Erythroblast (primary cell): ENCODE measurements around the gene KIDINS220.

ENCODE experiments used
- GATA1 ChIP-seq: IDR thresholded peaks from 2 replicates; pipeline ENCODE4 v1.6.1; 2011; ENCODE audit warnings: low read depth, mild to moderate bottlenecking, control low read depth, low read length, moderate library complexity
- POLR2A ChIP-seq: IDR thresholded peaks from 2 replicates; pipeline ENCODE4 v1.6.1; 2011; ENCODE audit warnings: mild to moderate bottlenecking, low read length

GRCh38 chr2:8693157-8693821 lies 144.1 kb downstream of the KIDINS220 start:
- TF ChIP-seq POLR2A, result no peak
- TF ChIP-seq GATA1, result no peak
